Left renal cortex interstitium (tissue), 4 donors: ENCODE results near the gene DNAJB5. TPM values are rescaled to one million over a fixed set of nuclear protein-coding genes. Genes with fewer than 3 reads are reported as not detected.

Experiments used
- DNase-seq, 4 donors: peaks; one replicate each; pipeline ENCODE4 v3.0.0-alpha.2; 2013; ENCODE audit warnings: low read depth in 4 of 4, low spot score in 2 of 4, missing footprints in 1 of 4
- polyA plus RNA-seq, 4 donors: library from polyadenylated mRNA; unstranded; fragments of 120-200 nt; gene quantifications; one replicate each; pipeline ENCODE4 v1.2.1, GENCODE V29; 2013; ENCODE audit not compliant: insufficient read length in 4 of 4

Gene DNAJB5
- polyA plus RNA-seq, 4 donors = 9.6 to 12.8 (median 10.5) TPM

GRCh38 chr9:35044071-35044470 lies 54.5 kb downstream of the DNAJB5 start:
- no peak for DNase-seq

Other genes starting within 250 kb of the DNAJB5 start
- gene PHF24, start 31.5 kb upstream of the DNAJB5 start, polyA plus RNA-seq = under 1 TPM; 0.10 to 0.29 (median 0.21) TPM
- 100 to 1,000 TPM; 248 to 268 (median 263) TPM for gene VCP, start 82.9 kb downstream of the DNAJB5 start, polyA plus RNA-seq
- 10 to 100 TPM; 36.7 to 53.1 (median 42.4) TPM for gene FANCG, start 90.2 kb downstream of the DNAJB5 start, polyA plus RNA-seq
- gene PIGO, start 106.8 kb downstream of the DNAJB5 start, polyA plus RNA-seq = 10 to 100 TPM; 33.1 to 38.4 (median 35.3) TPM
- 100 to 1,000 TPM; 115 to 135 (median 131) TPM for gene STOML2, start 113.4 kb downstream of the DNAJB5 start, polyA plus RNA-seq
- gene ATOSB, start 126.1 kb downstream of the DNAJB5 start, polyA plus RNA-seq = 10 to 100 TPM; 13.1 to 15.5 (median 13.6) TPM
- 10 to 100 TPM; 23.9 to 26.7 (median 26.5) TPM for gene UNC13B, start 172.3 kb downstream of the DNAJB5 start, polyA plus RNA-seq